ENCODE results near the gene SYT8.
"Not testable (repeated sequence)": the region's sequence is repeated elsewhere in the genome, so short reads cannot be mapped to it uniquely, and the experiment has no call there.

The SYT8 gene

GRCh38 chr11:1793081-1793480, 41.7 kb upstream of the SYT8 start:
- ChIA-PET POLR2A (no interaction called here), CTCF (interaction anchor here (0.6 kb wide), 1 partner anchor 113 kb away, joined by 4 read pairs; no protein-coding TSS in a partner anchor)
- DNase-seq (ENCODE audit: extremely low spot score), result no peak
- no peak for TF ChIP-seq CTBP1 (IDR thresholded peaks at IDR 0.05; ENCODE audit: borderline replicate concordance)
- no peak for TF ChIP-seq SUZ12 (IDR thresholded peaks at IDR 0.05)
- TF ChIP-seq ARNT (IDR thresholded peaks at IDR 0.05), result no peak
- no peak for TF ChIP-seq ZNF384 (IDR thresholded peaks at IDR 0.05)
- no peak for TF ChIP-seq ELF4 (IDR thresholded peaks at IDR 0.05)
- no peak for TF ChIP-seq BHLHE40 (IDR thresholded peaks at IDR 0.05; ENCODE audit: borderline replicate concordance)
- no peak for TF ChIP-seq TARDBP (IDR thresholded peaks at IDR 0.05)
- no peak for TF ChIP-seq FOXA1 (IDR thresholded peaks at IDR 0.05)
- TF ChIP-seq SP1 (IDR thresholded peaks at IDR 0.05), result no peak
- TF ChIP-seq FOXK2 (IDR thresholded peaks at IDR 0.05), result no peak

- ChIA-PET POLR2A (no interaction called here), CTCF (interaction anchor here (0.5 to 1.2 kb wide), 2 partner anchors 10 kb away, joined by 3 read pairs; no protein-coding TSS in a partner anchor)
- no peak for DNase-seq (ENCODE audit: extremely low spot score)
- TF ChIP-seq L3MBTL2 (conservative IDR thresholded peaks at IDR 0.05) (no peak), PKNOX1 (IDR thresholded peaks at IDR 0.05) (no peak), FOXK2 (IDR thresholded peaks at IDR 0.05) (no peak)
Measured at GRCh38 chr11:1796413-1797011, 38.3 kb upstream of the SYT8 start.

- ChIA-PET CTCF (interaction anchor here (1.2 kb wide), 1 partner anchor 9 kb away, joined by 3 read pairs; no protein-coding TSS in a partner anchor), POLR2A (no interaction called here)
- TF ChIP-seq FOXM1 (IDR thresholded peaks at IDR 0.05; ENCODE audit: borderline replicate concordance), result no peak
- no peak for TF ChIP-seq PKNOX1 (IDR thresholded peaks at IDR 0.05)
- no peak for TF ChIP-seq FOXK2 (IDR thresholded peaks at IDR 0.05)
- no peak for TF ChIP-seq BHLHE40 (IDR thresholded peaks at IDR 0.05; ENCODE audit: borderline replicate concordance)
- TF ChIP-seq ARNT (IDR thresholded peaks at IDR 0.05), result no peak
- TF ChIP-seq FOXA1 (IDR thresholded peaks at IDR 0.05), result no peak
- no peak for TF ChIP-seq NFRKB (IDR thresholded peaks at IDR 0.05)
- no peak for TF ChIP-seq SP1 (IDR thresholded peaks at IDR 0.05)
- DNase-seq (ENCODE audit: extremely low spot score), result no peak
Measured at GRCh38 chr11:1797391-1798125, 37.2 kb upstream of the SYT8 start.

GRCh38 chr11:1803246-1803645, 31.5 kb upstream of the SYT8 start:
- POLR2A ChIA-PET, result no interaction called here
- no peak for TF ChIP-seq FOXK2 (IDR thresholded peaks at IDR 0.05)
- TF ChIP-seq TARDBP (IDR thresholded peaks at IDR 0.05), result no peak
- DNase-seq (ENCODE audit: extremely low spot score), result no peak
- CTCF ChIA-PET, result no interaction called here

- DNase-seq (ENCODE audit: extremely low spot score); POLR2A ChIA-PET: not testable (repeated sequence)
- CTCF ChIA-PET, result interaction anchor here (0.9 kb wide), 1 partner anchor 29 kb away, joined by 3 read pairs; no protein-coding TSS in a partner anchor
Measured at GRCh38 chr11:1803835-1804519, 30.8 kb upstream of the SYT8 start.

GRCh38 chr11:1805525-1805924, 29.3 kb upstream of the SYT8 start:
- POLR2A ChIA-PET, result no interaction called here
- TF ChIP-seq BHLHE40 (IDR thresholded peaks at IDR 0.05; ENCODE audit: borderline replicate concordance), result no peak
- TF ChIP-seq FOXK2 (IDR thresholded peaks at IDR 0.05), result no peak
- TF ChIP-seq SUZ12 (IDR thresholded peaks at IDR 0.05), result no peak
- TF ChIP-seq FOXA1 (IDR thresholded peaks at IDR 0.05), result no peak
- TF ChIP-seq TARDBP (IDR thresholded peaks at IDR 0.05), result no peak
- TF ChIP-seq NFRKB (IDR thresholded peaks at IDR 0.05), result no peak
- TF ChIP-seq CTBP1 (IDR thresholded peaks at IDR 0.05; ENCODE audit: borderline replicate concordance), result no peak
- TF ChIP-seq FOXM1 (IDR thresholded peaks at IDR 0.05; ENCODE audit: borderline replicate concordance), result no peak
- no peak for TF ChIP-seq HDGF (IDR thresholded peaks at IDR 0.05; ENCODE audit: borderline replicate concordance)
- TF ChIP-seq ELF4 (IDR thresholded peaks at IDR 0.05), result no peak
- TF ChIP-seq ZNF384 (IDR thresholded peaks at IDR 0.05), result no peak
- CTCF ChIA-PET, result interaction anchor here (1.2 kb wide), 1 partner anchor 8 kb away, joined by 3 read pairs; no protein-coding TSS in a partner anchor
- no peak for DNase-seq (ENCODE audit: extremely low spot score)

GRCh38 chr11:1807264-1807995, 27.4 kb upstream of the SYT8 start:
- no peak for TF ChIP-seq HDGF (IDR thresholded peaks at IDR 0.05; ENCODE audit: borderline replicate concordance)
- no peak for TF ChIP-seq CTBP1 (IDR thresholded peaks at IDR 0.05; ENCODE audit: borderline replicate concordance)
- TF ChIP-seq FOXK2 (IDR thresholded peaks at IDR 0.05), result no peak
- no peak for TF ChIP-seq FOXM1 (IDR thresholded peaks at IDR 0.05; ENCODE audit: borderline replicate concordance)
- no peak for TF ChIP-seq FOXA1 (IDR thresholded peaks at IDR 0.05)
- no peak for TF ChIP-seq TARDBP (IDR thresholded peaks at IDR 0.05)
- no peak for TF ChIP-seq SUZ12 (IDR thresholded peaks at IDR 0.05)
- no peak for TF ChIP-seq ZNF384 (IDR thresholded peaks at IDR 0.05)
- TF ChIP-seq PKNOX1 (IDR thresholded peaks at IDR 0.05), result no peak
- no peak for TF ChIP-seq L3MBTL2 (conservative IDR thresholded peaks at IDR 0.05)
- no peak for TF ChIP-seq LEF1 (IDR thresholded peaks at IDR 0.05; ENCODE audit: borderline replicate concordance)
- POLR2A ChIA-PET, result no interaction called here
- CTCF ChIA-PET, result interaction anchor here (1.9 kb wide), 1 partner anchor 25 kb away, joined by 4 read pairs; no protein-coding TSS in a partner anchor

More at GRCh38 chr11:1807264-1807995, 27.4 kb upstream of the SYT8 start:
- DNase-seq (ENCODE audit: extremely low spot score), result no peak
